Measurements from ENCODE around the gene GGTA1. TPM values are rescaled to one million over a fixed set of nuclear protein-coding genes. Genes with fewer than 3 reads are reported as not detected.

GGTA1 gene
- total and polyA plus RNA-seq, 9 of the 15 experiments (the other 6 are each of a cell fraction or from before 2014, with no cell fraction given), result 0.04 to 0.15 TPM; not detected in 7

DNA sequence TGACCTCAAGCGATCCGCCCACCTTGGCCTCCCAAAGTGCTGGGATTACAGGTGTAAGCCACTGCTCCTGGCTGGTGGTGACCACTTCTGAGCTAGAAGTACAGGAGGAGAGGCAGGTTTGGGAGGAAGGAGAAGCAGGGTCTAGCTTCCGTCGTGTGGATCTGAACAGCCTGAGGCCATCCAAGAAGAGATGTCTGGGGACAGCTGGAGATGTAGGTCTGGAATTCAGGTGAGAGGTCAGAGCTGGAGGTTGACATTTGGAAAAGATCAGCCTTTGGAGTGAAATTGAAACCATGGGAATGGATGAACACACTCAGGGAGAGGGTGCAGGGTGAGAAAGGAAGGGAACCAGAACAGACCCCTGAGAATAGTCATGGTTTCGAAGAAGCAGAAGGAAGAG is 33.2 kb upstream of the GGTA1 start:
- Histone ChIP-seq H3K4me1 (replicated peaks in 1 of 2; ENCODE audit: control insufficient read depth in 2 of 2, insufficient read depth in 2 of 2, low read length in 2 of 2) (no peaks in the 10 kb centered on the region), H3K9ac (ENCODE audit: insufficient read depth in 1 of 2, low read depth in 2 of 2, low read length in 2 of 2) (no peak overlapping the region), H3K4me2 (ENCODE audit: insufficient read depth, low read length) (no peak overlapping the region), H3K79me2 (ENCODE audit: control insufficient read depth, insufficient read depth, low read length) (no peaks in the 10 kb centered on the region), H3K9me3 (replicated peaks; ENCODE audit: control insufficient read depth, insufficient read depth, low read depth, low read length) (no peaks in the 10 kb centered on the region), H3K27me3 (ENCODE audit: control insufficient read depth in 2 of 2, insufficient read depth in 2 of 2, low read length in 2 of 2) (peaks cover 9 to 36% of the 10 kb centered on the region in 2 experiments; a peak in 4 of 5 replicates), H4K20me1 (replicated peaks; ENCODE audit: control insufficient read depth, insufficient read depth, low read length) (0 out of 2 replicates have a peak, but pooled peaks cover 3% of the 10 kb centered on the region), H3K4me3 (no peak overlapping the region), H3K36me3 (ENCODE audit: control insufficient read depth, insufficient read depth, low read length) (no peaks in the 10 kb centered on the region), H2AFZ (ENCODE audit: low read depth, low read length) (no peak overlapping the region), H3K9me1 (ENCODE audit: control insufficient read depth, insufficient read depth, low read length) (no peaks in the 10 kb centered on the region), H3K27ac (ENCODE audit: extremely low read depth, low read depth, low read length) (no peak overlapping the region)
- intact Hi-C loops (cut with micrococcal nuclease) (loop anchor here (10.0 kb wide), 1 partner anchor 318 kb away; no protein-coding TSS in a partner anchor), in situ Hi-C loops (cut with MboI) (no loop called here)
- WGBS (ENCODE audit: insufficient coverage, low coverage, missing lambda C conversion rate), result 0% methylated on average over 5 of the region's 5 CpGs
- no peak for TF ChIP-seq LARP7 (IDR thresholded peaks at IDR 0.05)
- ChIA-PET POLR2A (no interaction called here), CTCF (ENCODE audit: low intra/inter-chr PET ratio) (no interaction called here)
- no peak for FAIRE-seq
- DNase-seq (ENCODE audit: extremely low read depth in 1 of 4, low spot score in 3 of 4), result no peak
- no peak for ATAC-seq
- BruUV-seq (replicated peaks), result no TSS peak

GRCh38 chr9:121529237-121529987 is 29.8 kb upstream of the GGTA1 start:
- WGBS (ENCODE audit: insufficient coverage, low coverage, missing lambda C conversion rate), result 4% methylated on average over 10 of the region's 11 CpGs
- Histone ChIP-seq H3K9ac (ENCODE audit: insufficient read depth in 1 of 2, low read depth in 2 of 2, low read length in 2 of 2) (0 out of 4 replicates have a peak overlapping the region, but pooled peaks of 1 of the 2 experiments have one; percentile 20), H3K4me2 (ENCODE audit: insufficient read depth, low read length) (no peak overlapping the region), H4K20me1 (replicated peaks; ENCODE audit: control insufficient read depth, insufficient read depth, low read length) (0 out of 2 replicates have a peak, but pooled peaks cover 3% of the 10 kb centered on the region), H3K36me3 (ENCODE audit: control insufficient read depth, insufficient read depth, low read length) (no peaks in the 10 kb centered on the region), H3K27me3 (ENCODE audit: control insufficient read depth in 2 of 2, insufficient read depth in 2 of 2, low read length in 2 of 2) (peaks cover 9 to 48% of the 10 kb centered on the region in 2 experiments), H3K4me1 (replicated peaks in 1 of 2; ENCODE audit: control insufficient read depth in 2 of 2, insufficient read depth in 2 of 2, low read length in 2 of 2) (no peaks in the 10 kb centered on the region), H3K4me3 (no peak overlapping the region), H3K9me1 (ENCODE audit: control insufficient read depth, insufficient read depth, low read length) (no peaks in the 10 kb centered on the region), H3K27ac (ENCODE audit: extremely low read depth, low read depth, low read length) (no peak overlapping the region), H3K9me3 (replicated peaks; ENCODE audit: control insufficient read depth, insufficient read depth, low read depth, low read length) (no peaks in the 10 kb centered on the region), H2AFZ (ENCODE audit: low read depth, low read length) (no peak overlapping the region), H3K79me2 (ENCODE audit: control insufficient read depth, insufficient read depth, low read length) (no peaks in the 10 kb centered on the region)
- in situ Hi-C loops (cut with MboI) (no loop called here), intact Hi-C loops (cut with micrococcal nuclease) (no loop called here)
- CTCF ChIA-PET (ENCODE audit: low intra/inter-chr PET ratio), result no interaction called here
- FAIRE-seq (no peak), ATAC-seq (no peak), DNase-seq (ENCODE audit: extremely low read depth in 1 of 4, low spot score in 3 of 4) (no peak)
- TF ChIP-seq RBM25 (IDR thresholded peaks at IDR 0.05; ENCODE audit: low read depth, low read length, severe bottlenecking) (peak; percentile 49), BCOR (IDR thresholded peaks at IDR 0.05) (0 out of 2 replicates have a peak, but pooled peaks have one; percentile 32), GATA2 (CRISPR knock-in tag; IDR thresholded peaks at IDR 0.05) (no peak)
- BruUV-seq (replicated peaks), result no TSS peak
- POLR2A ChIA-PET, result interaction anchor here (0.7 to 0.8 kb wide), 2 partner anchors 11 to 29 kb away, joined by 3 read pairs; no protein-coding TSS in a partner anchor
